K562 (cell line): ENCODE data around the gene SUPT3H. TPM values are rescaled to one million over a fixed set of nuclear protein-coding genes. Genes with fewer than 3 reads are reported as not detected.
A peak's percentile ranks its signal among the peaks of the same experiment; 100 is the strongest.

Experiments used
- BACH1 ChIP-seq: fragments of 200-800 bp; sonication (Bioruptor generic); IDR thresholded peaks from 2 replicates; pipeline ENCODE4 v1.6.1; 2016; ENCODE audit warnings: missing genetic modification characterization, missing compliant biosample characterization
- GATAD2B ChIP-seq: fragments of 450-650 bp; IDR thresholded peaks from 2 replicates; pipeline ENCODE4 v1.6.1; 2017; ENCODE audit warnings: mild to moderate bottlenecking, borderline replicate concordance
- HEY1 ChIP-seq: fragments of 250-450 bp; sonication (Bioruptor Pico); IDR thresholded peaks from 2 replicates; pipeline ENCODE4 v1.5.0; 2020; ENCODE audit warnings: mild to moderate bottlenecking, moderate library complexity, borderline replicate concordance
- JUNB ChIP-seq: fragments of 450-650 bp; formaldehyde crosslinking; conservative IDR thresholded peaks from 2 replicates; pipeline ENCODE4 v1.4.0; 2020; ENCODE audit warnings: mild to moderate bottlenecking
- LEF1 ChIP-seq: fragments of 450-650 bp; IDR thresholded peaks from 2 replicates; pipeline ENCODE4 v1.6.1; 2016; ENCODE audit warnings: mild to moderate bottlenecking
- MTA1 ChIP-seq: fragments of 450-650 bp; IDR thresholded peaks from 2 replicates; pipeline ENCODE4 v1.6.1; 2017; ENCODE audit warnings: borderline replicate concordance
- PHTF2 ChIP-seq: fragments of 250-450 bp; sonication (Bioruptor Pico); IDR thresholded peaks from 2 replicates; pipeline ENCODE4 v1.5.0; 2021; ENCODE audit warnings: mild to moderate bottlenecking
- SMAD4 ChIP-seq: fragments of 250-450 bp; sonication (Bioruptor Pico); conservative IDR thresholded peaks from 2 replicates; pipeline ENCODE4 v1.8.0; 2021; ENCODE audit warnings: inconsistent platforms, mild to moderate bottlenecking, moderate library complexity
- SNIP1 ChIP-seq: fragments of 450-650 bp; IDR thresholded peaks from 2 replicates; pipeline ENCODE4 v1.7.1; 2017; ENCODE audit warnings: low read depth, mild to moderate bottlenecking
- SRSF9 ChIP-seq: fragments of 200-400 bp; formaldehyde crosslinking; IDR thresholded peaks from 2 replicates; pipeline ENCODE4 v1.6.1; 2017; ENCODE audit warnings: low read depth, low read length, borderline replicate concordance
- TAF7 ChIP-seq: fragments of 450-650 bp; IDR thresholded peaks from 2 replicates; pipeline ENCODE4 v1.6.1; 2016; ENCODE audit warnings: missing genetic modification characterization, missing compliant biosample characterization
- TEAD4 ChIP-seq, 2 experiments: sonication (generic) in 1 of 2; formaldehyde crosslinking in 1 of 2; IDR thresholded peaks; 2 replicates each; pipeline versions ENCODE4 v1.6.1 to v1.8.0; 2012 to 2022; ENCODE audit warnings: borderline replicate concordance in 1 of 2, inconsistent platforms in 1 of 2, low read length in 1 of 2, mild to moderate bottlenecking in 1 of 2, missing genetic modification reagents in 1 of 2
- ZNF24 ChIP-seq: fragments of 450-650 bp; IDR thresholded peaks from 2 replicates; pipeline ENCODE4 v1.6.1; 2016
- ZNF282 ChIP-seq: sonication (generic); formaldehyde crosslinking; IDR thresholded peaks from 2 replicates; pipeline ENCODE4 v1.8.1; 2023; ENCODE audit warnings: missing genetic modification reagents
- polyA plus RNA-seq, 8 experiments: library from polyadenylated mRNA; depleted of rRNA in 4 of 8; stranded (reverse) in 5 of 8; unstranded in 3 of 8; fragments of >200 nt; fragmentation: Nextera tagmentation in 2 of 8; fragmentation: Illumina TruSeq in 1 of 8; extraction: Ambion mirVana in 2 of 8; extraction: Trizol in 1 of 8; gene quantifications; 2 replicates each; pipeline versions ENCODE4 v1.2.1 to v1.2.3, GENCODE V29; 2011 to 2014; ENCODE audit warnings: inconsistent platforms in 1 of 8, missing spikeins in 1 of 8
- total RNA-seq, 7 experiments: library from RNA; depleted of rRNA in 6 of 7; stranded (reverse); fragments of >200 nt in 6 of 7; fragmentation: Illumina TruSeq in 2 of 7; extraction: Trizol in 2 of 7; gene quantifications; 2 replicates each; pipeline versions ENCODE4 v1.2.1 to v1.2.3, GENCODE V29; 2011 to 2021; ENCODE audit warnings: low replicate concordance in 1 of 7
- TF ChIP-seq, protein P1 (sequence below): fragments of 450-650 bp; IDR thresholded peaks from 2 replicates; pipeline ENCODE4 v1.6.1; 2016; ENCODE audit warnings: missing biosample characterization, missing genetic modification characterization
- TF ChIP-seq, protein P2 (sequence below): fragments of 450-650 bp; formaldehyde crosslinking; IDR thresholded peaks from 2 replicates; pipeline ENCODE4 v1.4.0; 2022; ENCODE audit warnings: missing genetic modification characterization
- TF ChIP-seq, protein P3 (sequence below), 3 experiments: fragments of 200-800 bp in 1 of 3; fragments of 250-450 bp in 1 of 3; fragments of 450-650 bp in 1 of 3; sonication (Bioruptor Pico) in 1 of 3; sonication (Bioruptor generic) in 1 of 3; formaldehyde crosslinking in 1 of 3; IDR thresholded peaks; 2 replicates each; pipeline versions ENCODE4 v1.6.1 to v1.8.0; 2016 to 2022; ENCODE audit warnings: mild to moderate bottlenecking in 2 of 3, missing genetic modification characterization in 2 of 3, missing compliant biosample characterization in 1 of 3, moderate library complexity in 1 of 3
- TF ChIP-seq, protein P4 (sequence below): fragments of 200-400 bp; formaldehyde crosslinking; IDR thresholded peaks from 2 replicates; pipeline ENCODE4 v1.6.1; 2017; ENCODE audit warnings: mild to moderate bottlenecking, low read depth, low read length, moderate library complexity

The SUPT3H gene
- total and polyA plus RNA-seq, 9 of the 15 experiments (the other 6 are each of a cell fraction or from before 2014, with no cell fraction given), result 7.2 to 16.3 (median 11.9) TPM

DNA sequence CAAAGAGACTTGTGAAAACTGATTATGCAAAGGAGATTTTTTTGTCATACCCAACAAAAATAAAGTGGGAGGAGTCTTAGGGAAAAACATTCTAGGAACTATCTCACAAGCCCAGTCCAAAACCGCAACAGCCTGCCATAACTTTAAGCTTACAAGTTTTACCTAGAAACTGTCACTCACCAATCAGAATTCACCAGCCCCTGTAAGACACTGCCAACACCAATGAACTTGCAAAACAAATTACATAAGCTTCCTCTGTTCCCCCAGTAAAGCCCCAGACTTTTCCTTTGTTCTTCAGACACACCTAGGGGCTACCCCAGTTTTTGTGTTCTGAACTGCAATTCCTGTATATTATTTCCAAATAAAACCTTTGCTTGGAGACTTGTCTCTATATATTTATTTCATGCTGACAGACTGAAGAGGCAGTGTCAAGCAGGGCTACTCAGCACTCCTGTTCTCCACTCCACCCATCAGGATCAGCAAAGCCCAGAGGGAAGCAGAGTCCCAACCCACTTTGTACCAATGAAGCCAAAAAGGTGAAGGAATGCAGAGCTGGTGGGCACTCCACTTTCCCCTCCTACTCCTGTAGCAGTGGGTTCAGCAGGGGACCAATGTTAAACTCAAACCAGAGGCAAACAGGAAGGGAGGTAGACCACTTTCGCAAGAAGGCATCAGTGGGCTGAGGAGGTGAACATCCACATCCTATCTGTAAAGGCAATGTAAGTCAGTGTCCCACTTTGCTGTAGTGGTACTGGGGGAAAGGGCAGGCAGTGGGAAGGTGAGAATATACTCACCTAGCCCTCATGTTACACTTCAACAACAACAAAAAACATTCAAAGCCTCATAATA lies 192.1 kb downstream of the SUPT3H start (continued):
- TF ChIP-seq TEAD4 (IDR thresholded peaks at IDR 0.05; ENCODE audit: low read length), result peak; percentile 46; the same call in 1 of the 2 replicates
- no peak for TF ChIP-seq TEAD4 (CRISPR knock-in tag; IDR thresholded peaks at IDR 0.05; ENCODE audit: borderline replicate concordance)
- TF ChIP-seq JUNB (CRISPR knock-in tag), result no peak
- TF ChIP-seq MTA1, result no peak
- TF ChIP-seq ZNF282 (CRISPR knock-in tag), result no peak
- no peak for TF ChIP-seq SRSF9
- TF ChIP-seq, protein P1, sequence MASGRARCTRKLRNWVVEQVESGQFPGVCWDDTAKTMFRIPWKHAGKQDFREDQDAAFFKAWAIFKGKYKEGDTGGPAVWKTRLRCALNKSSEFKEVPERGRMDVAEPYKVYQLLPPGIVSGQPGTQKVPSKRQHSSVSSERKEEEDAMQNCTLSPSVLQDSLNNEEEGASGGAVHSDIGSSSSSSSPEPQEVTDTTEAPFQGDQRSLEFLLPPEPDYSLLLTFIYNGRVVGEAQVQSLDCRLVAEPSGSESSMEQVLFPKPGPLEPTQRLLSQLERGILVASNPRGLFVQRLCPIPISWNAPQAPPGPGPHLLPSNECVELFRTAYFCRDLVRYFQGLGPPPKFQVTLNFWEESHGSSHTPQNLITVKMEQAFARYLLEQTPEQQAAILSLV (tag), result no peak
- no peak for TF ChIP-seq SNIP1
- TF ChIP-seq HEY1 (CRISPR knock-in tag), result no peak
- TF ChIP-seq, protein P2, sequence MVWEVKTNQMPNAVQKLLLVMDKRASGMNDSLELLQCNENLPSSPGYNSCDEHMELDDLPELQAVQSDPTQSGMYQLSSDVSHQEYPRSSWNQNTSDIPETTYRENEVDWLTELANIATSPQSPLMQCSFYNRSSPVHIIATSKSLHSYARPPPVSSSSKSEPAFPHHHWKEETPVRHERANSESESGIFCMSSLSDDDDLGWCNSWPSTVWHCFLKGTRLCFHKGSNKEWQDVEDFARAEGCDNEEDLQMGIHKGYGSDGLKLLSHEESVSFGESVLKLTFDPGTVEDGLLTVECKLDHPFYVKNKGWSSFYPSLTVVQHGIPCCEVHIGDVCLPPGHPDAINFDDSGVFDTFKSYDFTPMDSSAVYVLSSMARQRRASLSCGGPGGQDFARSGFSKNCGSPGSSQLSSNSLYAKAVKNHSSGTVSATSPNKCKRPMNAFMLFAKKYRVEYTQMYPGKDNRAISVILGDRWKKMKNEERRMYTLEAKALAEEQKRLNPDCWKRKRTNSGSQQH, result no peak
- TF ChIP-seq TAF7 (tag), result no peak
- TF ChIP-seq GATAD2B, result no peak
- no peak for TF ChIP-seq LEF1
- TF ChIP-seq, protein P3, sequence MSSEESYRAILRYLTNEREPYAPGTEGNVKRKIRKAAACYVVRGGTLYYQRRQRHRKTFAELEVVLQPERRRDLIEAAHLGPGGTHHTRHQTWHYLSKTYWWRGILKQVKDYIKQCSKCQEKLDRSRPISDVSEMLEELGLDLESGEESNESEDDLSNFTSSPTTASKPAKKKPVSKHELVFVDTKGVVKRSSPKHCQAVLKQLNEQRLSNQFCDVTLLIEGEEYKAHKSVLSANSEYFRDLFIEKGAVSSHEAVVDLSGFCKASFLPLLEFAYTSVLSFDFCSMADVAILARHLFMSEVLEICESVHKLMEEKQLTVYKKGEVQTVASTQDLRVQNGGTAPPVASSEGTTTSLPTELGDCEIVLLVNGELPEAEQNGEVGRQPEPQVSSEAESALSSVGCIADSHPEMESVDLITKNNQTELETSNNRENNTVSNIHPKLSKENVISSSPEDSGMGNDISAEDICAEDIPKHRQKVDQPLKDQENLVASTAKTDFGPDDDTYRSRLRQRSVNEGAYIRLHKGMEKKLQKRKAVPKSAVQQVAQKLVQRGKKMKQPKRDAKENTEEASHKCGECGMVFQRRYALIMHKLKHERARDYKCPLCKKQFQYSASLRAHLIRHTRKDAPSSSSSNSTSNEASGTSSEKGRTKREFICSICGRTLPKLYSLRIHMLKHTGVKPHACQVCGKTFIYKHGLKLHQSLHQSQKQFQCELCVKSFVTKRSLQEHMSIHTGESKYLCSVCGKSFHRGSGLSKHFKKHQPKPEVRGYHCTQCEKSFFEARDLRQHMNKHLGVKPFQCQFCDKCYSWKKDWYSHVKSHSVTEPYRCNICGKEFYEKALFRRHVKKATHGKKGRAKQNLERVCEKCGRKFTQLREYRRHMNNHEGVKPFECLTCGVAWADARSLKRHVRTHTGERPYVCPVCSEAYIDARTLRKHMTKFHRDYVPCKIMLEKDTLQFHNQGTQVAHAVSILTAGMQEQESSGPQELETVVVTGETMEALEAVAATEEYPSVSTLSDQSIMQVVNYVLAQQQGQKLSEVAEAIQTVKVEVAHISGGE (CRISPR knock-in tag; IDR thresholded peaks at IDR 0.05), result no peak
- TF ChIP-seq PHTF2 (CRISPR knock-in tag), result no peak
- TF ChIP-seq BACH1, result no peak
- TF ChIP-seq ZNF24, result no peak
- TF ChIP-seq, protein P4, sequence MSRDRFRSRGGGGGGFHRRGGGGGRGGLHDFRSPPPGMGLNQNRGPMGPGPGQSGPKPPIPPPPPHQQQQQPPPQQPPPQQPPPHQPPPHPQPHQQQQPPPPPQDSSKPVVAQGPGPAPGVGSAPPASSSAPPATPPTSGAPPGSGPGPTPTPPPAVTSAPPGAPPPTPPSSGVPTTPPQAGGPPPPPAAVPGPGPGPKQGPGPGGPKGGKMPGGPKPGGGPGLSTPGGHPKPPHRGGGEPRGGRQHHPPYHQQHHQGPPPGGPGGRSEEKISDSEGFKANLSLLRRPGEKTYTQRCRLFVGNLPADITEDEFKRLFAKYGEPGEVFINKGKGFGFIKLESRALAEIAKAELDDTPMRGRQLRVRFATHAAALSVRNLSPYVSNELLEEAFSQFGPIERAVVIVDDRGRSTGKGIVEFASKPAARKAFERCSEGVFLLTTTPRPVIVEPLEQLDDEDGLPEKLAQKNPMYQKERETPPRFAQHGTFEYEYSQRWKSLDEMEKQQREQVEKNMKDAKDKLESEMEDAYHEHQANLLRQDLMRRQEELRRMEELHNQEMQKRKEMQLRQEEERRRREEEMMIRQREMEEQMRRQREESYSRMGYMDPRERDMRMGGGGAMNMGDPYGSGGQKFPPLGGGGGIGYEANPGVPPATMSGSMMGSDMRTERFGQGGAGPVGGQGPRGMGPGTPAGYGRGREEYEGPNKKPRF, result no peak
- no peak for TF ChIP-seq SMAD4 (CRISPR knock-in tag)
